Neural cell (in vitro differentiated cells): Measurements from ENCODE around the gene KCNE1. TPM values are rescaled to one million over a fixed set of nuclear protein-coding genes. Genes with fewer than 3 reads are reported as not detected.

ENCODE experiments used
- H2AFZ ChIP-seq: fragments of 200-600, 300-800 bp; sonication (generic), shearing (Covaris generic); 2 replicates; pipeline ENCODE4 v1.6.0; 2014; ENCODE audit warnings: low read depth, mild to moderate bottlenecking, antibody characterized with exemption, low read length, moderate library complexity
- H3F3A ChIP-seq: fragments of 200-600 bp; shearing (Covaris generic); 2 replicates; pipeline ENCODE4 v1.6.1; 2016; ENCODE audit warnings: mild to moderate bottlenecking, moderate library complexity, mixed read lengths, antibody characterized with exemption, low read length; ENCODE audit not compliant: insufficient read depth, poor library complexity, severe bottlenecking
- H3K27ac ChIP-seq: fragments of 200-600, 300-800 bp; sonication (generic), shearing (Covaris generic); 2 replicates; pipeline ENCODE4 v1.5.1; 2014; ENCODE audit warnings: mild to moderate bottlenecking, low read length, moderate library complexity
- H3K27me3 ChIP-seq: fragments of 300-800, 200-600 bp; sonication (generic), shearing (Covaris generic); 2 replicates; pipeline ENCODE4 v1.6.0; 2014; ENCODE audit warnings: mild to moderate bottlenecking, low read depth, low read length, moderate library complexity; ENCODE audit not compliant: insufficient read depth
- H3K36me3 ChIP-seq: fragments of 300-800, 200-600 bp; sonication (generic), shearing (Covaris generic); 2 replicates; pipeline ENCODE4 v1.5.1; 2014; ENCODE audit warnings: mild to moderate bottlenecking, antibody characterized with exemption, low read length, moderate library complexity; ENCODE audit not compliant: insufficient read depth
- H3K4me2 ChIP-seq: fragments of 300-800, 200-600 bp; sonication (generic), shearing (Covaris generic); 2 replicates; pipeline ENCODE4 v1.6.0; 2014; ENCODE audit warnings: mild to moderate bottlenecking, low read length
- H3K4me3 ChIP-seq: fragments of 300-800, 200-600 bp; sonication (generic), shearing (Covaris generic); 2 replicates; pipeline ENCODE4 v1.5.1; 2014; ENCODE audit warnings: mild to moderate bottlenecking, low read length, moderate library complexity
- H3K79me2 ChIP-seq: fragments of 200-600 bp; shearing (Covaris generic); replicated peaks from 2 replicates; pipeline ENCODE4 v1.6.0; 2014; ENCODE audit warnings: mild to moderate bottlenecking, low read length, moderate library complexity; ENCODE audit not compliant: insufficient read depth
- H3K9ac ChIP-seq: fragments of 300-800, 200-600 bp; sonication (generic), shearing (Covaris generic); 2 replicates; pipeline ENCODE4 v1.6.1; 2016; ENCODE audit warnings: mild to moderate bottlenecking, low read length, mixed read lengths
- H3K9me2 ChIP-seq: fragments of 200-600 bp; shearing (Covaris generic); 2 replicates; pipeline ENCODE4 v1.6.1; 2016; ENCODE audit warnings: mild to moderate bottlenecking, low read length, mixed read lengths; ENCODE audit not compliant: insufficient read depth
- H3K9me3 ChIP-seq: fragments of 200-600, 300-800 bp; sonication (generic), shearing (Covaris generic); 2 replicates; pipeline ENCODE4 v1.6.1; 2016; ENCODE audit warnings: mild to moderate bottlenecking, mixed run types, low read length, moderate library complexity, mixed read lengths
- H4K20me1 ChIP-seq: fragments of 200-600 bp; shearing (Covaris generic); 2 replicates; pipeline ENCODE4 v1.6.1; 2016; ENCODE audit warnings: mild to moderate bottlenecking, mixed run types; ENCODE audit not compliant: insufficient read depth
- EP300 ChIP-seq: fragments of 450-650 bp; conservative IDR thresholded peaks from 2 replicates; pipeline ENCODE4 v1.6.1; 2014; ENCODE audit warnings: antibody characterized with exemption, mild to moderate bottlenecking, moderate library complexity; ENCODE audit not compliant: poor library complexity, severe bottlenecking
- EZH2 ChIP-seq: fragments of 200-600, 300-800 bp; shearing (Covaris generic), sonication (generic); IDR thresholded peaks from 2 replicates; pipeline ENCODE4 v1.6.1; 2014; ENCODE audit warnings: antibody characterized with exemption, low read length, borderline replicate concordance, mild to moderate bottlenecking; ENCODE audit not compliant: insufficient read depth, poor library complexity, severe bottlenecking
- MXI1 ChIP-seq: fragments of 450-650 bp; conservative IDR thresholded peaks from 2 replicates; pipeline ENCODE4 v1.6.1; 2014; ENCODE audit warnings: antibody characterized with exemption, mild to moderate bottlenecking; ENCODE audit not compliant: poor library complexity, severe bottlenecking
- POLR2AphosphoS5 ChIP-seq: IDR thresholded peaks from 2 replicates; pipeline ENCODE4 v1.6.1; 2012
- RAD21 ChIP-seq: fragments of 450-650 bp; conservative IDR thresholded peaks from 2 replicates; pipeline ENCODE4 v1.6.1; 2014; ENCODE audit warnings: antibody characterized with exemption, mild to moderate bottlenecking, moderate library complexity
- SMC3 ChIP-seq: fragments of 450-650 bp; conservative IDR thresholded peaks from 2 replicates; pipeline ENCODE4 v1.6.1; 2014; ENCODE audit warnings: antibody characterized with exemption, mild to moderate bottlenecking, moderate library complexity; ENCODE audit not compliant: poor library complexity
- TAF1 ChIP-seq: IDR thresholded peaks from 2 replicates; pipeline ENCODE4 v1.6.1; 2012; ENCODE audit warnings: low read depth
- polyA plus RNA-seq: library from polyadenylated mRNA; depleted of rRNA; stranded (reverse); fragments of >200 nt; gene quantifications from 2 replicates; pipeline ENCODE4 v1.2.3, GENCODE V29; 2014
- TF ChIP-seq, protein P1 (sequence below): IDR thresholded peaks from 2 replicates; pipeline ENCODE4 v1.6.1; 2012; ENCODE audit warnings: borderline replicate concordance
- TF ChIP-seq, protein P2 (sequence below): fragments of 450-650 bp; IDR thresholded peaks from 2 replicates; pipeline ENCODE4 v1.5.1; 2014; ENCODE audit warnings: antibody characterized with exemption, mild to moderate bottlenecking, moderate library complexity; ENCODE audit not compliant: poor library complexity, severe bottlenecking

The KCNE1 gene
- polyA plus RNA-seq, 1 donor from 2014 or later: not detected

DNA sequence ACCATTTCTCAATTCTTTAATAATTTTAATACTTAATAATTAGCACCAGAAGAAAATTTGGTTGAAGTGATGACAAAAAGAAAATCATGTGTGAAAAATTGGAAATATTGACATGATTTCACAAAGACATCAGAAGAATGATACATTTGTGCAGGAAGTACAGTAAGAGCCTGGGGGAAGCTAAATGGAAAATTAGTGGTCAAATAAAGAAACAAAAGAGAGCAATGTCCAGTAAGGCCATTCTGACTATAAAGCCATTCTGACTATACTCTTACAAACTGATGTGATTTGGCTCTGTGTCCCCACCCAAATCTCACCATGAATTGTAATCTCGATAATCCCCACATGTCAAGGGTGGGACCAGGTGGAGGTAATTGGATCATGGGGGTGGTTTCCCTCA, 48.6 kb upstream of the KCNE1 start:
- H3F3A ChIP-seq: no peaks in the 10 kb centered on the region
- no peaks in the 10 kb centered on the region for H3K36me3 ChIP-seq
- H3K4me3 ChIP-seq: no peak overlapping the region
- no peak overlapping the region for H3K9ac ChIP-seq
- no peaks in the 10 kb centered on the region for H3K79me2 ChIP-seq
- no peaks in the 10 kb centered on the region for H3K27me3 ChIP-seq
- no peak overlapping the region for H3K27ac ChIP-seq
- TF ChIP-seq, protein P1, sequence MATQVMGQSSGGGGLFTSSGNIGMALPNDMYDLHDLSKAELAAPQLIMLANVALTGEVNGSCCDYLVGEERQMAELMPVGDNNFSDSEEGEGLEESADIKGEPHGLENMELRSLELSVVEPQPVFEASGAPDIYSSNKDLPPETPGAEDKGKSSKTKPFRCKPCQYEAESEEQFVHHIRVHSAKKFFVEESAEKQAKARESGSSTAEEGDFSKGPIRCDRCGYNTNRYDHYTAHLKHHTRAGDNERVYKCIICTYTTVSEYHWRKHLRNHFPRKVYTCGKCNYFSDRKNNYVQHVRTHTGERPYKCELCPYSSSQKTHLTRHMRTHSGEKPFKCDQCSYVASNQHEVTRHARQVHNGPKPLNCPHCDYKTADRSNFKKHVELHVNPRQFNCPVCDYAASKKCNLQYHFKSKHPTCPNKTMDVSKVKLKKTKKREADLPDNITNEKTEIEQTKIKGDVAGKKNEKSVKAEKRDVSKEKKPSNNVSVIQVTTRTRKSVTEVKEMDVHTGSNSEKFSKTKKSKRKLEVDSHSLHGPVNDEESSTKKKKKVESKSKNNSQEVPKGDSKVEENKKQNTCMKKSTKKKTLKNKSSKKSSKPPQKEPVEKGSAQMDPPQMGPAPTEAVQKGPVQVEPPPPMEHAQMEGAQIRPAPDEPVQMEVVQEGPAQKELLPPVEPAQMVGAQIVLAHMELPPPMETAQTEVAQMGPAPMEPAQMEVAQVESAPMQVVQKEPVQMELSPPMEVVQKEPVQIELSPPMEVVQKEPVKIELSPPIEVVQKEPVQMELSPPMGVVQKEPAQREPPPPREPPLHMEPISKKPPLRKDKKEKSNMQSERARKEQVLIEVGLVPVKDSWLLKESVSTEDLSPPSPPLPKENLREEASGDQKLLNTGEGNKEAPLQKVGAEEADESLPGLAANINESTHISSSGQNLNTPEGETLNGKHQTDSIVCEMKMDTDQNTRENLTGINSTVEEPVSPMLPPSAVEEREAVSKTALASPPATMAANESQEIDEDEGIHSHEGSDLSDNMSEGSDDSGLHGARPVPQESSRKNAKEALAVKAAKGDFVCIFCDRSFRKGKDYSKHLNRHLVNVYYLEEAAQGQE: no peak
- TF ChIP-seq TAF1 (no peak), MXI1 (no peak), EP300 (no peak), SMC3 (no peak), EZH2 (no peak), POLR2AphosphoS5 (no peak), RAD21 (no peak)
- TF ChIP-seq, protein P2, sequence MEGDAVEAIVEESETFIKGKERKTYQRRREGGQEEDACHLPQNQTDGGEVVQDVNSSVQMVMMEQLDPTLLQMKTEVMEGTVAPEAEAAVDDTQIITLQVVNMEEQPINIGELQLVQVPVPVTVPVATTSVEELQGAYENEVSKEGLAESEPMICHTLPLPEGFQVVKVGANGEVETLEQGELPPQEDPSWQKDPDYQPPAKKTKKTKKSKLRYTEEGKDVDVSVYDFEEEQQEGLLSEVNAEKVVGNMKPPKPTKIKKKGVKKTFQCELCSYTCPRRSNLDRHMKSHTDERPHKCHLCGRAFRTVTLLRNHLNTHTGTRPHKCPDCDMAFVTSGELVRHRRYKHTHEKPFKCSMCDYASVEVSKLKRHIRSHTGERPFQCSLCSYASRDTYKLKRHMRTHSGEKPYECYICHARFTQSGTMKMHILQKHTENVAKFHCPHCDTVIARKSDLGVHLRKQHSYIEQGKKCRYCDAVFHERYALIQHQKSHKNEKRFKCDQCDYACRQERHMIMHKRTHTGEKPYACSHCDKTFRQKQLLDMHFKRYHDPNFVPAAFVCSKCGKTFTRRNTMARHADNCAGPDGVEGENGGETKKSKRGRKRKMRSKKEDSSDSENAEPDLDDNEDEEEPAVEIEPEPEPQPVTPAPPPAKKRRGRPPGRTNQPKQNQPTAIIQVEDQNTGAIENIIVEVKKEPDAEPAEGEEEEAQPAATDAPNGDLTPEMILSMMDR: no peak
- no peak overlapping the region for H2AFZ ChIP-seq
- H3K4me2 ChIP-seq: no peak overlapping the region
- no peaks in the 10 kb centered on the region for H3K9me3 ChIP-seq
- no peaks in the 10 kb centered on the region for H3K9me2 ChIP-seq
- no peaks in the 10 kb centered on the region for H4K20me1 ChIP-seq

DNA sequence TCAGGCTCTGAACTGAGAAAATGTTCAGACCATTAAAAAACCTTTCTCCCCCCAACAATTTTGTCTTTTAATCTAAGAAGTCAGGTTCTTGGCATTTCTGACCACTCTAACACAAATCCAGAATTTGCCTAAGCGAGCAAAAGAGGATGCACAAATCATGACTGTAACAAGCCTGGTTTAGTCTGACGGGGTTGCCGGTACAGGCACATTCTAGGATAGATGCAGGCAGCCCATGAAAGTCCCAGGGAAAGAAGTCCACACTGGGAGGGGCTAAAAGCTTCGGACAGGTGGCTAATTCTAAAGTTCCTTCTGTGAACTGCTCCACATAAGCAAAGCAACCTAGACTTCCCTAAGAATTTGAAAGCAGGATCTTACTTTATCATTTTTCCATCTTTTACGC, 48.0 kb upstream of the KCNE1 start:
- H3K27me3 ChIP-seq: no peaks in the 10 kb centered on the region
- no peak overlapping the region for H3K27ac ChIP-seq
- H3K9me3 ChIP-seq: no peaks in the 10 kb centered on the region
- H3K9me2 ChIP-seq: no peaks in the 10 kb centered on the region
- H3K79me2 ChIP-seq: no peaks in the 10 kb centered on the region
- TF ChIP-seq TAF1 (no peak), RAD21 (no peak), MXI1 (no peak), EP300 (no peak), POLR2AphosphoS5 (no peak), EZH2 (no peak), SMC3 (no peak)
- TF ChIP-seq, protein P1: no peak
- TF ChIP-seq, protein P2: no peak
- no peak overlapping the region for H3K9ac ChIP-seq
- no peaks in the 10 kb centered on the region for H4K20me1 ChIP-seq
- no peaks in the 10 kb centered on the region for H3K36me3 ChIP-seq
- H3F3A ChIP-seq: no peaks in the 10 kb centered on the region
- no peak overlapping the region for H2AFZ ChIP-seq
- no peak overlapping the region for H3K4me3 ChIP-seq
- no peak overlapping the region for H3K4me2 ChIP-seq
